Stimulated activated CD8-positive, alpha-beta memory T cell treated with anti-CD3 and anti-CD28 coated beads, Interleukin-4, amount 100 ng/mL, for 48 hours (primary cell): ENCODE measurements around the gene CCDC30.
"Not testable (repeated sequence)": the region's sequence is repeated elsewhere in the genome, so short reads cannot be mapped to it uniquely, and the experiment has no call there.

Source experiments
- DNase-seq: peaks from one replicate; pipeline ENCODE4 v3.0.0-alpha.2; 2020

CCDC30 gene

DNA sequence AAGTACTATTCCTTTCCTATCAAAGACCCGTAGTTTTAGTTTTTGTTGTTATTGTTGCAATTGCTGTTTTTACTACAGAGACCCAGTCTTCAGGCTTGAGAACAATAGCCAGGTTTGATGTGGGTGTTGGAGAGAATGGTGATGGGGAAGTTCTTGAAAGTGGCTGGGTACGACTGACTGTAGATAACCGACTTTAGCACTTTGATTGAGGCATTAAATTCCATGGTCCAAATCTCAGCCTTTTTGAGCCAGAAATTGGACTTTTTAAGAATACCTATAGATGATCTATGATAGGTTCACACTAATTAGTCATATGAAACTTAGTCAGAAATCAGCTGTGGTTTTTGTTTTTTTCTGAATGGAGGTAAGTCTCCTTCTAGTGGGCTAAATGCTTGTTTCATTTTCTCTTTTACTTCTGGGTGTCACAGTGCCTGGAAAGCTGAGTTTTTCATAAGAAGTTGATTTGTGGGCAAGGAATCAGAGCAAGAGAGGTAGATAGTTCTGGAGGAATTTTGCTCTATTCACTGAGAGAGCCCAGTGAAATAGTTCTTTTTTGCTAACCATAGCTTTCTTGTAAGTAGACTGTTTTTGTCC lies 197.9 kb downstream of the CCDC30 start:
- DNase-seq = no peak

DNA sequence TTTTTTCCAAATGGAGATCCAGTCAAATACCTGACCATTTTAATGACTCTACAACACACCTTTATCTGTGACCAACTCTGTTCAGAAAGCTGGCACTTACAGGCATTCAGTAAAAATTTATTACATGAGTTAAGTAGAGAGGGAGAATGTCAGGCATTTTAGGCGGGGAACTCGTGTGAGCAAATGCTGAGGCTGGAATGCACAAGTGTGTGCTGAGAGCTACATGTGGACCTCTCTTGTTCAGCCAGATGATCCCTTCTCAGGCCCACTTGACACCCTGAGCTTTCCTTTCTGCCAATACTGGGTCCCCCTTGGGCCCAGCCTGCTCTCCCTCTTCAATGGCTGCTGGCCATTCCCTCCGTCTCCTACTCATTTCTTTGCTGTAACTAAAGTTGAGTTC lies 206.8 kb downstream of the CCDC30 start:
- DNase-seq = no peak

DNA sequence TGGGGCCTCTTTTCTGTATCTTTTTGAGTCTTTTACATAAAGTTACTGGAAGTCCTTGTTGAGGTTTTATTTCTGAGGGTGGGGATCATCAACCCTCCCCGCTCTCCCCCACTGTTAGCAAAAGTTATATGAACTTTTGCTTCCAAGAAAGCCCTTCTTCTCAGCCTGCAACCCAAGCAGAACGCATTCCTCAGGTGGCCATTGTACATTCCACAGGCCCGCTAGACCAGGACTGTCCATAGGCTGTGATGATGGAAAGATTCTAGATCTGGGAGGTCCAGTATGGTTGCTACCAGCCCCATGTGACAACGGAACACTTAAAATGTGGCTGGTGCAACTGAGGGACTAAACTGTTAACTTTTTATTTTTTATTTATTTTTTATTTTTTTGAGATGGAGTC lies 207.3 kb downstream of the CCDC30 start:
- DNase-seq = no peak

DNA sequence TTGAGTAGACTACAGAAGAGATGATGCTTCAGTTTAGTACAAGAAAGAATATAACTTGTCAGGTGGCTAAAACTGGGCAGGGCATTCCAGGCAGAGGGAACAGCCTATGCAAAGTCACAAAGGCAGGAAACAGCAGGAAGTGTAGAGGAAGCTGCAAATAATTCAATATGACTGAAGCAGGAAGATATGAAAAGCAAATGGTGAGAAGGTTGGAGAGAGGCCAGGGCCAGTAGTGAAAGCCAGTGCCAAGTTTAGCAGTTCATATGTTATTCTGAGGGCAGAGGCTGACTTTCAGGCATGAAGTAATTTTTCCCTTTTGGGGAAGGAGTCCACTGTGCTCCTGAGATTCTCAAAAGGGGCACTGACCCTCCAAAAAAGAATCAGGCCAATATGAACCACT lies 211.1 kb downstream of the CCDC30 start:
- no peak for DNase-seq

DNA sequence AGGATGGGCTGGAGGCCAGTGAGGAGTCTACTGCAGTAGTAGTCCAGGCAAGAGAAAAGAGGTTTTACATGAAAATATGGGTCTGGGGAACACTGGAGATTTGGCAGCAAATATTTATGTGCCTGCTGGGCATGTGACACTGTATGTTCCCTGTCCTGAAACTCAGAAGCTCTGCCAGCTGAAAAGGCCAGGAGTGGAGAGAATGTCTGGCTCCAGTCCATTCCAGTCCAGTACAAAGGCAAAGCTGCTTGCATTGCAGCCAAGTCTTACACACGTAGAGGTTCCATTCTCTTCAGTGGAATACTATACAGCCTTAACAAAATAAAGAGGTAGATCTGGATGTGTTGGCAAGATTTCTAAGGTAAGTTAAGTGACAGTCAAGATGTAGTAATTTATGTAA lies 211.6 kb downstream of the CCDC30 start:
- no peak for DNase-seq

DNA sequence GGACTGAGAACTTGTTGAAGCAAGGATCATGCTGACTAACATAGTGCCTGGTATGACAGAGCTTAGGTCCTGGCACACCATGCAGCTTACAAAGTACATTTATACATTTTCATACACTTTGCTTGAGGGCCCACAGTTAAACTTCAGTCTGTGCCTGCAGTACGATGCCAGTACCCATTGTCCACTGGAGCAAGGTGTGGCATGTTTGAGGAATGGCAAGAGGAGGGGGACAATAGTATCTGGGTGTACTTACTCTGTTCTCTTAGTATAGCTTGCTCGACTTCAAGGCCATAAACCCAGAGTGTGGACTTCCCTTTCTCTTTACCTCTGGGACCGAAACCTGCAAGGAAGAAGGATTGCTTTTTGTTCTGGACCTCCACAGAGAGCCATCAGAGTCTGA lies 212.4 kb downstream of the CCDC30 start:
- no peak for DNase-seq

DNA sequence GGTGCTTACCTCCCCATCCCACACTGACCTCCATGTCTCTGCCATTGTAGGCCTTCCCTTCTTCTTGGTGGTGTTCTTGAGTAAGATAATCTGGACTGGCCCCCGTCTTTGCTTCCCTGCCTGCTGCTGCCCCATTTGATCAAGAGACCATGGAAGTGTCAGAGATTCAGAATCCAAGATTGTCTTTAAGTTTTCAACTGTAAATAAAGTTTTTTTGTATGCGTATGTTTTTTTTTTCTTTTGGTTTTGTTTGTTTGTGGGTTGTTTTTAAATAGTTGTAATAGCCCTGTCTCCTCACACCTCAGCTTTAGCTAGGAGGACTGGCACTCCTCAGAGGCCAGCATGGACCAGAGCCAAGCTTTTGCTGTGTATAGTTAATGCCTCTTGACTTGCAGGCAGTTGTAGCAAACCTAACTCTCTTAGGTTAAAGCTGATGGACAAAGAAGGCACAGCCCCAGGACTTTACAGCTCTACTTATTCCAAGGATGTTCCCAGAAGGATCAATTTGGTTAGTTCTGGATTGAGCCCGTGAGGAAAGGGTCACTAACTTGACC lies 213.5 kb downstream of the CCDC30 start:
- DNase-seq = no peak

DNA sequence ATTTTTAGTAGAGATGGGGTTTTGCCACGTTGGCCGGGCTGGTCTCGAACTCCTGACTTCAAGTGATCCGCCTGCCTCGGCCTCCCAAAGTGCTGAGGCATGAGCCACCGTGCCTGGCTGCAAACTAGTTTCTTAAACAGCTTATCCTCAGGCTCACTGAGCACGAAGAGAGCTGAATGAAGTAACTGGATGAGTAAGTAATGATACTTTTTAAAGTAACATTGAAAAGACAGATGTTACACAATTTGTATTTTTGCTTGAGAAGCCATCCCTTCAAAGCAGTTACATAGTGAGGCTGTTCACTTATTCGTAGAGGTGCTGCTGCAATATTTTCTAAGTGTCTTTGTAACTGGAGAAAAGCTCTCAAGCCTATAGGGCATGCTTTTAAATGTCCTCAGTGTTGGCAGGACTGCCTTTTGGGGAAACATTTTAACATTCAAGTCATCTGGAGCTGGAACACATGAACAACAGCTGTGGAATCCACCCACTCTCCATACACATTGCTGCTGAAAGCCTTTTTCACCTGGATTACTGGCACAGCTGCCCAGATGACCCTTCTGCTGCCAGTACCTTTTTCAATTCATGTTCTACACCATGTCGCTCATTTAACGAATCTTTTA lies 216.4 kb downstream of the CCDC30 start:
- no peak for DNase-seq

DNA sequence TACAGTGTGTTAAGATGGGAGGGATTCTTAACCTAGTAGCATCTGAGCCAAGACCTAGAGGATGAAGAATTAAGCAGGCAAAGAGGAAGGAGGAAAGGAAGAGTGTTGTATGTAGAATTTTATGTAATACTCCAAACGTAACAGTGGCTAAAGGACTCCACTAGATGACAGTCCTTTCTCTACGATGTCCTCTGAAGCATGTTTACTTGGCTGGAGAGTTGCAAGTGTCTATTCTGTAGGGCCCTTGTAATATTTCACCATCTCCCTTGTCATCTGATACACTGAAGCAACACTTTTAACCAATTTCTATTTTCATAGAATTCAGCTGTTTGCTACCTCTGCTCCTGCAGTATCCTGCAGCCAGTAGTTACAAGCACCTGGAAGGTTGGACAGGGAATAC lies 217.0 kb downstream of the CCDC30 start:
- DNase-seq = no peak

DNA sequence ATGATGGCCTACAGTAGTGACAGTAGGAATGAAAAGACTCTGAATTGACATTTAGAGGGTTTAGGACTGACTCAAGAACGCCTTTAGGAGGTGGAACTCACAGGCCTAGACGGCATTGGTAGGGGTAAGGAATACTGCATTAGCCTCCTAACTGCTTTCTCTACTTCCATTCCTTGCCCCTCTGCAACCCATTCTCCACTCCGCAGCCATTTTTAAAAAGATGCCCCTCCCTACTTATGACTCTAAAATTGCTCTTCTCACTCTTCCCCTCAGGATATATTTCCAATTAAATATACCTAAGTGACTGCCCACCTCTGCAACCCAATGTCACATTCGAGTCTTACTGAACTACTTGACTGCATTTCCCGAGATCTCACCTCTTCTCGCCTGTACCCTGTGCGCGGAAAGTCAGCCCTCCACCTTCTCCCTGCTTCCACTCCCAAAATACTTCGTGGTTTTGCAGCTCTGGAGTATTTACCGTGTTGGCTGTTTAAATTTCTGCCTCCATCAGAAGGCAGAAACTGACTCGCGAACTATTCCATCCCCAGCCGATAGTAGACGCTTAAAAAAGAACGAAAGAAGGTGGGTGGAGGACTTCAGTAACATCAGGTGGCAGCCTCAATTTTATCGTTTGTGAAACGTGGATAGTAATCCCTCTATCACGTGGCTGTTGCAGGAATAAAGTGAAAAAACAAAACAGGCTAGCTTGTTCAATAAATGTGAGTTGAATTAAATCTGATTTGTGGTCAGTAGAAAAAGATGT lies 218.0 kb downstream of the CCDC30 start:
- no peak for DNase-seq

DNA sequence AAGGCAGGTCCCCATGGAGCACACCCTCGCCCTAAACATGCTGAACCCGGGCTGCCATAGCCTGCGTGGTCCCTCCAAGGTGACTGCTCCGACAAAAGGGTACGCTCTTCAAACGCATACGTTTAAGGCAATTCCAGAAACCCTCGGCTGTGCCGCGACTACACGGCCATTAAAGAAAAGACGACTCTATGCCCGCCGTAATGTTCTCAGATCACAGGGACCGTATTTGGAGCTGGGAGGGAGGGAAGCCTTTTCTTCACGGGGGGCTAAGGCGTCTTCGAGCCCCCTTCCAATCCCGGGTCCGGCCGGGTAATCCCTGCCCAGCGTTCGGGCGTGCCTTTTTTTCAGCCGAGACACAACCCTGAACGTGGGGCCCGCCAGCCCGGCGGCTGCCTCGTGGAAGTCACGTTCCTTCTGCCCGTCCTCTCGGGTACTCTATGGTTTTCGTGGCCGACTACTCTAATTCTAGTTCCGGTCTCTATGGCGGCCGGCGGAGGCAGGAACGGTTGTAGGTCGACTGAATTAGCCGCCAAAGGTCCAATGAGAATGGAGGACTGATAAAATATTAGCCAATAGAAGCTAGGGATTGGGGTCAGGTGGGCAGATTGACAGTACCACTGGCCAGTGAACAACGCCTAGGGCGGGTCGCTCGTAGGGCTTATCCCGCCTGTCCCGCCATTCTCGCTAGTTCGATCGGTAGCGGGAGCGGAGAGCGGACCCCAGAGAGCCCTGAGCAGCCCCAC lies 218.8 kb downstream of the CCDC30 start, which contains the start of gene YBX1:
Gene YBX1, plus strand, starts transcription at position 678 of the 743 bp plus-strand sequence. CDS start 148 bp downstream, outside the sequence.
- DNase-seq = peak; percentile 97

DNA sequence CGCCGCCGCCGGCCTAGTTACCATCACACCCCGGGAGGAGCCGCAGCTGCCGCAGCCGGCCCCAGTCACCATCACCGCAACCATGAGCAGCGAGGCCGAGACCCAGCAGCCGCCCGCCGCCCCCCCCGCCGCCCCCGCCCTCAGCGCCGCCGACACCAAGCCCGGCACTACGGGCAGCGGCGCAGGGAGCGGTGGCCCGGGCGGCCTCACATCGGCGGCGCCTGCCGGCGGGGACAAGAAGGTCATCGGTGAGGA lies 219.3 kb downstream of the CCDC30 start:
- DNase-seq = not testable (repeated sequence)

DNA sequence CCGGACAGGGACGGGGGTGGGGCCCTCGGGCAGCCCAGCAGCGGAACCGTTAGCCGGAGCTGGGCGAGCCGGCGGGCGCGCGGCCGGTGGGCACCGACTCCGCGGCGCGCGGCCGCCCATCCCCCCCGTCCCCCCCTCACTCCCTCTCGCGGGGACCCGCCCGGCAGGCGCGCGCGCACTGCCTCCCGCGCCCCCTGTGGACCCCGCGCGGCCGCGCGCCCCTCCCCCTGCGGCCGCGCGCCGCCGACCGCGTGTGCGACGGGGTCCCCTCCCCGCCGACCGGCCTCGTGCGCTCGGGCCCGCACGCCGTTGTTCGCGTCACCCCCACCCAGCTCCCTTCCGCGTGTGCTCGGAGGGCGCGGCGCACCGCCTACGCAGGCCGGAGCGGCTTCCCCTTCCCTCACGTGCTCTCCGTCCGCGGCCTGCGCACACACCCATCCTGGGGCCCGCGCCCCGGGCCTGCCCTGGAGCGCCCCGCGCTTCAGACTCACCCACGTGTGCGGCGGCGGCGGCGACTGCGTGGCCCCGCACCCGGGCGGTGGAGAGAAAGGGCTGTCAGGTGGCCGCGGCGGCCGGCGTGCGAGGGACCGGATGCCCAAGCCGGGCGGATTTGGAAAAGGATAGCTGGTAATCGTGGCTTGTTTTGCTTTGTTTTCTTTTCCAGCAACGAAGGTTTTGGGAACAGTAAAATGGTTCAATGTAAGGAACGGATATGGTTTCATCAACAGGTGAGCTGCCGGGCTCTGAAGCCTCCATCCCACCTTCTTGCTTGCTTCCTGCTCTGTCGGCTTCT lies 219.8 kb downstream of the CCDC30 start:
- peak; percentile 74 for DNase-seq

DNA sequence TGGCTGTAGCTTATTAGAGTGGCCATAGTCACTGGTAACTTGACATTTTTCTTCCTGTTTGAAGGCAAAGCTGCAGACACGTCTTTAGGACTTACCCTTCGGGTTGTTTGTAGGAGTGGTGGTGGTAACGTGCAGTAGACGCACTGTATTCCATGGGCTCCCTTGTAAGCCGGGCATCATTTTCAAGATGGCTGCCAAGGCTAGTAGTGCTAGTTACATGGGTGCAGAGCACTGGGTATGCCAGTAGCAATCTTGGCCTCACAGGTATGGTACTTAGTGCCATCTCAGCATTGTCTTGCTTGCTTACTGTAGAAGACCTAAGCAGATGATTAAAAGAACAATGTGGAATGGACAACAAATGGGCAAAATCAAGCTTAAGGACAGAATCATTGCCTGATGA lies 221.1 kb downstream of the CCDC30 start:
- peak; percentile 47 for DNase-seq

DNA sequence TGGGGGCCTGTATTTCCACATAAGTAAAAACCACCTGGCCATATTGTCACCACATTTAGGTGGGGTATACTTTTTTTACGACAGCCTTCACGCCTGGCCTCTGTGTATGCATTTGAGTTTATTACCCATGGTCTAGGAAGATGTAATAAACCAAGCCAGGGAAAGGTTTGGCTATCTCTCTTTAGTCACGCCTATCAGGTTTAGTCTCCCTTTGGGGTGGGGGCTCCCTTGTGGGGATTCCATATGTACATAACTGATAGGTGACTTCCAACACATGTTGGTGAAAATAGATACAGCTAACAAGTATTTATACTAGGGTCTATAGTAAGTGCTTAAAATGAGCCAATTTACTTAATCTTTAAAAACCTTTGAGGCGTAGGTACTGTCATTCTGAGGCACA lies 223.3 kb downstream of the CCDC30 start:
- no peak for DNase-seq

DNA sequence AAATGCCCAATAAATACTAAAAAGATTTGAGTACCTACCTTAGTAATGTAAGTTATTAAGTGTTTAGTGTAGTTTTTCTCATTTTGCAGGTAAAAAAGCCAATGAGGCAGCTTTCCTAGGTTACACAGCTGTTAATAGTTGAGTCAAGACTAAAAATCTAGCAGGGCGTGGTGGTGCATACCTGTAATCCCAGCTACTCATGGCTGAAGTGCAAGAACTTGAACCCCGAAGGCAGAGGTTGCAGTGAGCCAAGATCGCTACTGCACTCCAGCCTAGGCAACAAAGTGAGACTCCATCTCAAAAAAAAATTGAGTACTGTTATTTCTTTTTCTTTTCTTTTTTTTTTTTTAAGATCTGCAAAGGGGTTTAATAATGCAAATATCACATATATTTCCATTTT lies 226.8 kb downstream of the CCDC30 start:
- DNase-seq = no peak

DNA sequence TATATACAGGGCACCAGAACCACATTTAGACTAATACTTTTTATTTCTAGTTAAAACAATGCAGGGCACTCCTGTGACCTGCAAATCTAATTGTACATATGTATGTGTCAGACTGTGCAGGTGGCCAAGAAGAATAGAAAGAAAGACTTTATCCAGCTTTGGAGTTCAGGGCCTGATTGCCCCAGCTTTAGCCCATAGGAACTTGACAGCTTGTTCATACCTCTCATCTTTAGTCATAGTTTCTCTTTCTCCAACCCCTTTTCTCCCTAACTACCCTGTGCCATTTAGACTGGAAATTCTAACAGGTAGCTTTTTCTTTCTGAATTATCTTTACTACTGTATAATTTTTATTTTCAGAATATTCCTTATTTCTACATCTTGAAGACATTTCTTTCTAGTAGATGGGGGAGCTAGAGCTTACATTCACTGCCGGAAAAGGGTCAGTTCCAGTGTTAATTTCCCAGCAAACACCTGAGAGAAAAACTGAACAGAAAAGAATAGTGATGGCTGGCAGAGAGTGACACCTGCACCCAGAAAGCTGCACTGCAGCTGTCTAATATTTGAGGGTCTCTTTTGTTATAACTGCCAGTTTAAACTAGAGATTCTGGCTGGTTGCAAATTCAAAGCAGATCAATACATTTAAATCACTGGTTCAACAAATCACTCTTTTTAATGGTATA lies 227.5 kb downstream of the CCDC30 start:
- DNase-seq = no peak

DNA sequence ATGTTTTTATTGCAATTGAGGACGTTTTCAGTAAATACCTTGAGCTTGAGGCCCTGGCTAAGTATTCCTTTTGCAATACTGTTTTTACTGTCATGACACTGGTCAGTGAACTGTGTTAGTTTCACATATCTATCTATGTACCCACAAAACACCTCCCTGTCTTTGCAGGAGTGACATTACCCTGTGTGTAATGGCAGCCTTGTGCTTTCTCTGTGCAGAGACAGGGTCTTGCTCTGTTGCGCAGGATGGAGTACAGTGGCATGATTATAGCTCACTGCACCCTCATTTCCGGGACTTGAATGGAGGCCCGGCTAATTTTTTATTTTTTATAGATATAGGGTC lies 228.0 kb downstream of the CCDC30 start:
- no peak for DNase-seq

DNA sequence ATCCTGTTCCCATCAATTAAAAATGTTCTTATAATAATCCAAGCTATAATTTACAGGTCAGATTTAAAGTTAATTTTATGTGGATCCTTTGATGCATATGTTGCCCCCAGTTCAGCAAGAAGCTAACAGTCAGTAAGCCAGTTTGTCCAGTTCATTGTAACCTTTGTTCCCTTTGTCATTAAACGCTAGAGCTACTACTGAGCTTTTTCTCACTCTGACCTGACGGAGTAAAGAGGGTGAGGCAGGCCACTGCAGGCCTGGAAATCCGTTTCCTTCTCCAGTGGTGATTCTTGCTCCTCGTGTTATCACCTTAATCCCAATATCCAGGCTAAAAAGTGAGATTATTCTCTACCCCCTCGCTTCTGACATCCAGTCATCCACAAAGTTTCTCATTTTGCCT lies 229.4 kb downstream of the CCDC30 start:
- no peak for DNase-seq

DNA sequence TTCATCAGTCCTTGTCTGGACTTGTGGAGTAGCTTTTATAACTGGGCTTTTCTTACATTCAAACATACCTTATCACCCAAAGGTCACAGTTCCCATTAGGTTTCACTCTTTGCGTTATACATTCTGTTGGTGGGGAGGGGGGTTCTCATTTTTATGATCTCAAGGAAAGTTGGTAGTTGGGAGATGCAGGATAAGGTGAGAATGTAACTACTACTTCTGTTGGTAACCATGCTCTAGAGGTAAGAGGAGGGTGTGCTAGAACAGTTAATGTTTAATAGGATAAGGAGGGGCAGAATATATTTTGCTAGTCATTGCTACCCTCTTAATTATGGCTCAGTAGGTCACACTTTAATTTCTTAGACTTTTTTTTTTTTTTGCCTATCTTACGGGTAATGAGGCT lies 229.8 kb downstream of the CCDC30 start:
- DNase-seq = no peak

DNA sequence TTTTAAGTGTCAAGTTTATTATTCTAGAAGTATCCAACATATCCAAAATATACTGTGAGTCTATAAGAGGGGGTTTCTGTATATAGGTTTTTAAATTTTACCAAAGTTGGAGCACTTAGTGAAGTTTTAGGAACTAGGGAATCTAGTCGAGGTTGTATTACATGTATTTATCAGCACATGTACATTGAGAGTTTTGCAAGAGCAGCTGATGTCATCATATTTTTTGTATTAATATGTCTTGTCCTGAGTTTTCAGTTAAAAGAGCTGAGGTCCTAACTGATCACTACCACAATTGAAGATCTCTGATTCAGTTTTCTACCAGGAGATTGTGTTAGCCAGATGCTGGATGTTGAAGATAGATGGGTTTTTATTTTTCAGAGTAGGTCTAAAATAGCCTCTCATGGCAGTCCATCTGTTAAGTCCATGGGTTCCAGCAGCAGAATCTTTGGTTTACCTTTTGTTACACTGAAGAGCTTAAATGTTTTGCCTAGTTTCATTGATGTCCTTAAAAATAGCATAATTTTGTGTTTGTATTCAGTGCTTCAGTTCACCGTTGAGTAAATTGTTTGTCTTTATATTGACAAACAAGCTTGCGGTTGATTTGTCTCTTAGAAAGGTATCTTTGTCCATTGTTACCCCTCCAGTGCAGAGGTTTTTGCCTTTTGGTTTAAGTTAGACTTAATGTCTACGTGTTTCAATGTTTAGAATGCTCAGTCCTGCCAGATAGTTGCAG lies 235.2 kb downstream of the CCDC30 start:
- DNase-seq = no peak

DNA sequence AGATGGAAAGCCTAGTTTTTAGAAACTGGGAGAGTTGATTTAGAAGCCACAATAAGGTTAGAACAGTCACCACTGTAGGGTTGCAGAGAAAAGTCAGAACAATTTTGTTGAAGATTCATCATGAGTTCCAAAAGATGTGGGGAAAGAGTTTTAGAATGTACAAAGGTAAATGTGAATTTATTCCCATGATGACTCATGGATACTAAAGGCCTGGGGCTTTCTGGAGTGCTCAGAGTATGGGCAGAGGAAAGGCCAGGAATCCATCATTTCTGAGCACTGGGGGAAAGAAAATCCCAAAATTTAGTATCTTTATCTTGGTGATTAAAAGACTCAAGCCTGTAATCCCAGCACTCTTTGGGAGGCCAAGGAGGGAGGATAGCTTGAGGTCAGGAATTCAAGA lies 236.9 kb downstream of the CCDC30 start:
- no peak for DNase-seq
